KMS-11 (cell line): ENCODE results near the gene NBAS.

Experiments used
- H2AFZ ChIP-seq: fragments of 200-600 bp; sonication (generic); 2 replicates; pipeline ENCODE4 v1.6.1; 2016; ENCODE audit warnings: antibody characterized with exemption, mixed run types, low read depth
- H3K27ac ChIP-seq: fragments of 200-600 bp; sonication (generic); 2 replicates; pipeline ENCODE4 v1.6.1; 2016; ENCODE audit warnings: mild to moderate bottlenecking, mixed run types
- H3K27me3 ChIP-seq: fragments of 200-600 bp; sonication (generic); 2 replicates; pipeline ENCODE4 v1.6.1; 2017; ENCODE audit warnings: mild to moderate bottlenecking, low read depth, mixed run types, moderate library complexity; ENCODE audit not compliant: insufficient read depth
- H3K36me3 ChIP-seq: fragments of 200-600 bp; sonication (generic); 2 replicates; pipeline ENCODE4 v1.6.1; 2017; ENCODE audit warnings: mild to moderate bottlenecking, mixed run types; ENCODE audit not compliant: insufficient read depth
- H3K4me1 ChIP-seq: fragments of 200-600 bp; sonication (generic); 2 replicates; pipeline ENCODE4 v1.6.1; 2016; ENCODE audit warnings: mild to moderate bottlenecking, low read depth, mixed run types; ENCODE audit not compliant: poor library complexity, severe bottlenecking
- H3K4me2 ChIP-seq: fragments of 200-600 bp; sonication (generic); 2 replicates; pipeline ENCODE4 v1.7.0; 2016; ENCODE audit warnings: mild to moderate bottlenecking, mixed run types
- H3K4me3 ChIP-seq: fragments of 200-600 bp; sonication (generic); IDR thresholded peaks from 2 replicates; pipeline ENCODE4 v1.6.1; 2017; ENCODE audit warnings: low read depth, low read length, mixed read lengths; ENCODE audit not compliant: insufficient read depth
- H3K79me2 ChIP-seq: fragments of 200-600 bp; sonication (generic); 2 replicates; pipeline ENCODE4 v1.6.1; 2016; ENCODE audit warnings: low read depth, mixed run types; ENCODE audit not compliant: insufficient read depth
- H3K9ac ChIP-seq: fragments of 200-600 bp; sonication (generic); 2 replicates; pipeline ENCODE4 v1.6.1; 2016; ENCODE audit warnings: mild to moderate bottlenecking, mixed run types
- H4K20me1 ChIP-seq: fragments of 200-600 bp; sonication (generic); 2 replicates; pipeline ENCODE4 v1.6.1; 2016; ENCODE audit warnings: mild to moderate bottlenecking, mixed run types; ENCODE audit not compliant: insufficient read depth
- CTCF ChIP-seq: fragments of 200-600 bp; sonication (generic); conservative IDR thresholded peaks from 2 replicates; pipeline ENCODE4 v1.6.1; 2017; ENCODE audit warnings: low read depth, mild to moderate bottlenecking, antibody characterized with exemption, low read length, moderate library complexity, mixed read lengths

The NBAS gene

GRCh38 chr2:15273452-15273851, 287.7 kb downstream of the NBAS start:
- Histone ChIP-seq H3K4me2 (no peak overlapping the region), H3K27me3 (no peaks in the 10 kb centered on the region), H3K9ac (no peak overlapping the region), H4K20me1 (no peaks in the 10 kb centered on the region), H3K79me2 (no peaks in the 10 kb centered on the region), H3K27ac (no peak overlapping the region), H3K36me3 (no peaks in the 10 kb centered on the region), H2AFZ (no peak overlapping the region), H3K4me1 (no peaks in the 10 kb centered on the region), H3K4me3 (no peak overlapping the region)
- no peak for TF ChIP-seq CTCF

GRCh38 chr2:15272942-15273341, 288.2 kb downstream of the NBAS start:
- Histone ChIP-seq H3K27ac (no peak overlapping the region), H3K36me3 (no peaks in the 10 kb centered on the region)

GRCh38 chr2:15271941-15272542, 289.1 kb downstream of the NBAS start:
- Histone ChIP-seq H2AFZ (no peak overlapping the region), H3K79me2 (no peaks in the 10 kb centered on the region), H4K20me1 (no peaks in the 10 kb centered on the region), H3K27me3 (no peaks in the 10 kb centered on the region), H3K9ac (no peak overlapping the region), H3K4me1 (no peaks in the 10 kb centered on the region), H3K27ac (no peak overlapping the region), H3K4me3 (no peak overlapping the region), H3K4me2 (no peak overlapping the region), H3K36me3 (no peaks in the 10 kb centered on the region)
- TF ChIP-seq CTCF, result no peak

More at GRCh38 chr2:15272942-15273341, 288.2 kb downstream of the NBAS start:
- Histone ChIP-seq H3K4me3 (no peak overlapping the region), H3K4me2 (no peak overlapping the region), H3K27me3 (no peaks in the 10 kb centered on the region), H2AFZ (no peak overlapping the region), H3K79me2 (no peaks in the 10 kb centered on the region), H3K9ac (no peak overlapping the region), H4K20me1 (no peaks in the 10 kb centered on the region), H3K4me1 (no peaks in the 10 kb centered on the region)
- TF ChIP-seq CTCF, result no peak

- no peak overlapping the region for H3K9ac ChIP-seq
- no peak overlapping the region for H3K27ac ChIP-seq
- no peak overlapping the region for H3K4me2 ChIP-seq
- no peaks in the 10 kb centered on the region for H4K20me1 ChIP-seq
- no peaks in the 10 kb centered on the region for H3K4me1 ChIP-seq
- no peak for TF ChIP-seq CTCF
- no peaks in the 10 kb centered on the region for H3K27me3 ChIP-seq
- H2AFZ ChIP-seq, result no peak overlapping the region
- H3K4me3 ChIP-seq, result no peak overlapping the region
- H3K79me2 ChIP-seq, result no peaks in the 10 kb centered on the region
- H3K36me3 ChIP-seq, result no peaks in the 10 kb centered on the region
Measured at GRCh38 chr2:15271276-15271675, 289.9 kb downstream of the NBAS start.
